HG03354 (cell line): ENCODE results near the gene OSBPL6.
A peak's percentile ranks its signal among the peaks of the same experiment; 100 is the strongest.
"Not testable (repeated sequence)": the region's sequence is repeated elsewhere in the genome, so short reads cannot be mapped to it uniquely, and the experiment has no call there.

Experiments
- ATAC-seq: cut with Tn5 transposase; IDR thresholded peaks from one replicate; pipeline ENCODE4 v1.9.1; 2021; ENCODE audit warnings: mild to moderate bottlenecking; ENCODE audit not compliant: unreplicated experiment, poor library complexity, severe bottlenecking

The OSBPL6 gene

DNA sequence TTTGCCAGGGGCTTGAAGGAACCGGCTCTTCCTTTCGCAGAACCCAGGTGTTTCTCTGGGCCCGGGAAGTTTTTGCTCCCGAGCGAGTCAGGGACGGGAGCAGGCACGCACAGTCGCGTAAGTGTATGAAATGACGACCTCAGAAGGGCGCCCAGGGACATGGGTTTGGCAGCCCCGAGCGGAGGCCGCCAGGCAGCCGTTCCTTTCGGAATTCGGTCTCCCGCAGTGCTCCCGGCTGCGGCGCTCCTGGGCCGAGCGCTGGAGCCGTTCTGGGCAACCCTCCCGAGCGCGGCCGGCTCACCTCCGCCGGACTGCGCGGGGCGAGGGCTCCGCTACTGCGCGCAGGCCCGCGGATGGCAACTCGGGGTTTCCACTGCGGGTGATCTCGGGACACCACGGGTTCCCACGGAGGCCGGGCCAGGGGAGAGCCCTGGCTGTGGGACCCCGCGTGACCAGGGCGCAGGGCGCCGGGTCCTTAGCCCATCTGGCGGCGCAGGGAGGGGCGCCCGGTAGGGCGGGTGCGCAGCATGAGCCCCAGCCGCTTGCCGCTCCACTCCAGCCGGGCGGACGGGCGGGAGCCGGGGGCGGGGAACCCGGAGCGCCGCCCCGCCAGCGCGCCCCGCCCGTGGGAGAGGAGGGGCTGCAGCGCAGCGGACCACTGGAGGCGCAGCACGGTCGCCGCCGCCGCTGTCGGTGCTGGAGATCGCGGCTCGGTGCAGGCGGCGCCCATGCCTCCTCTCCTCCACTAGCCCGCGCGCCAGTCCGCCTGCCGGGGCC is at the start of gene OSBPL6:
OSBPL6 (plus strand) TSS at position 690 of the 777 bp plus-strand sequence. CDS start 111,673 bp downstream, outside the sequence.
- ATAC-seq: peak; percentile 93

- no peak for ATAC-seq
Measured at GRCh38 chr2:178152033-178152432, 42.3 kb upstream of the OSBPL6 start.

DNA sequence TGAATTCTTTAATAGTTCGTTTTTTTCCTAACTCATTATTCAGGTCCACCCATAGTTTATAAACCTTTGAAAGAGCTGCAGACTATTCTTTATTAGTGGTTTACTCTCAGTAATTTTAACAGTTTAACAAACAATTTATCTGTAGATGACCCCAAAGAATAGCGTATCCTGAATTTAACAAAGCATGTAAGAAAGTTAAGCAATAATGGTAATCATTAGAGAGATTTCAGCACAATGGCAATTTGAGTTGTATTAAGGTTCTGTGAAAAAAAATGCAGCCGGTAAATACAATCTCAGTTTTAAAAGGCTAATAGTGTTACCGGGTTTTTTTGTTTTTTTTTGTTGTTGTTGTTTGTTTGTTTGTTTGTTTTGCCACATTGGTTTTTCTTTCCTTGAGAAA is 41.8 kb upstream of the OSBPL6 start:
- ATAC-seq: no peak

- no peak for ATAC-seq
Measured at GRCh38 chr2:178152977-178153376, 41.3 kb upstream of the OSBPL6 start.

DNA sequence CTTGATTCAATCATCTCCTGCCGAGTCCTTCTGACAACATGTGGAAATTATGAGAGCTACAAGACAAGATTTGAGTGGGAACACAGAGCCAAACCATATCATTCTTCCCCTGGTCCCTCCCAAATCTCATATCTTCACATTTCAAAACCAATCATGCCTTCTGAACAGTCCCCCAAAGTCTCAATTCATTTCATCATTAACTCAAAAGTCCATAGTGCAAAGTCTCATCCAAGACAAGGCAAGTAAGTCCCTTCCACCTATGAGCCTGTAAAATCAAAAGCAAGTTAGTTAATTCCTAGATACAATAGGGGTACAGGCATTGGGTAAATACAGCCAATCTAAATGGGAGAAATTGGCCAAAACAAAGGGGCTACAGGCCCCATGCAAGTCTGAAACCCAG is 40.4 kb upstream of the OSBPL6 start:
- not testable (repeated sequence) for ATAC-seq

- ATAC-seq: no peak
Measured at GRCh38 chr2:178155524-178155923, 38.8 kb upstream of the OSBPL6 start.

DNA sequence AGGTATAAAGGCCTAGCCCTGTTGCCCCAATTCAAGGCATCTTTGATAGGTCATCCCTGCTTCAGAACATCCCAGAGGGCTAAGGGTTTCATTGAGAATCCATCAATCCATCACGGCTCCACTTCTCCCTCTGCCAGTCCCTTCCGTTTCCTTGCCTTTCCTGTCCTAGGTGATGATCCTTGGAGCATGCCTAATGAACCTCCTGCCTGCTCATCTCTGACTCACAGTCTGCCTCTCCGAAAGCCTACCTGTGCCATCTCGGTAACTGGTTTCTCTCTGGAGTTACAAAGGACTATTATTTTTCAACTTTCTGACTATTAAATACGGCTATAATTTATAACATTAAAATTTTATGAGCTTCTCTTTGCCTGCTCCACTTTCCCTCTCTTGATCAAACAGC is 36.7 kb upstream of the OSBPL6 start:
- no peak for ATAC-seq

DNA sequence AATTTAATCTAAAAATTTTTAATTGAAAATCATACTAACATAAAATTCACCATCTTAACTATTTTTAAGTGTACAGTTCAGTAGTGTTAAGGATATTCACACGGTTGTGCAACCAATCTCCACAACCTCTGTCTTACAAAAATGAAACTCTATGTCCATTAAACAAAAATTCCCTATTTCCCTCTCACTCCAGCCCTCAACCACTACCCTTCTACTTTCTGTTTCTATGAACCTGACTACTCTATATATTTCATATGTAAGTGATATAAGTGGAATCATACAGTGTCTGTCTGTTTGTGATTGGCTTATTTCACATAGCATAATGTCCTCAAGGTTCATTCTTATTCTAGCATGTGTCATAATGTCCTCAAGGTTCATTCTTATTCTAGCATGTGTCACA is 34.3 kb upstream of the OSBPL6 start:
- ATAC-seq: no peak

GRCh38 chr2:178160601-178161000 is 33.7 kb upstream of the OSBPL6 start:
- no peak for ATAC-seq

DNA sequence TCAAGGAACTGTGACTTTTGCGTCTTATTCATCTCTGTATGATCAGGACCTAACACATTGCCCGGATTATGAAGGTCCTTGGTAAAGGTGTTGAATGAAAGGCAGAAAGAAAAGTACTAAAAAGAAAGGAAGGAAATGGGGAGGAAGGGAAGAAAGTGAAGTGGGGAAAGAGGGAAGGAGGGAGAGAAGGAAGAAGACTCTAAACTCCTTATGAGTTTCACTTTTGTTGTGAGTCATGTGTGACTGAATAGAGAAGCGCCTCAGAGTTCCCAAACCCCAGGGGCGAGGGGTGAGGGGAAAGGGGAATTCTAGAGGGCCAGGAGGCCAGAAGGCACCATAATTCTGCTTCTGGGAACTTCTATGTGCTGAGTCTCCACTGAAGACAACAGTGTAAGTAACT is 30.9 kb upstream of the OSBPL6 start:
- ATAC-seq: no peak

GRCh38 chr2:178163911-178164310 is 30.4 kb upstream of the OSBPL6 start:
- no peak for ATAC-seq

DNA sequence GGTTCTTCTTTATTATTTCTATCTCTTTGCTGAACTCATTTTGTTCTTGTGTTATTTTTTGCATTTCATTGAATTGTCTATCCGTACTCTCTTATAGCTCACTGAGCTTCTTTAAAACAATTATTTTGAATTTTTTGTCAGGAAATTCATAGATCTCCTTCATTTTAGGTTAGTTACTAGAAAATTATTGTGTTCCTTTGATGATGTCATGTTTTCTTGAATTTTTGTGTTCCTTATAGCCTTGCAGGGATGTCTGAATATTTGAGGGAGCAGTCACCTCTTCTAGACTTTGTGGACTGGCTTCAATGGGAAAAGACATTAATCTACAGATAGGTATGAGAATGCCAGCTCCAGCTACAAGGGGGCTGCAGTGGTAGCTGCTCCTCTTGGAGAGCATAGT is 20.7 kb upstream of the OSBPL6 start:
- no peak for ATAC-seq

DNA sequence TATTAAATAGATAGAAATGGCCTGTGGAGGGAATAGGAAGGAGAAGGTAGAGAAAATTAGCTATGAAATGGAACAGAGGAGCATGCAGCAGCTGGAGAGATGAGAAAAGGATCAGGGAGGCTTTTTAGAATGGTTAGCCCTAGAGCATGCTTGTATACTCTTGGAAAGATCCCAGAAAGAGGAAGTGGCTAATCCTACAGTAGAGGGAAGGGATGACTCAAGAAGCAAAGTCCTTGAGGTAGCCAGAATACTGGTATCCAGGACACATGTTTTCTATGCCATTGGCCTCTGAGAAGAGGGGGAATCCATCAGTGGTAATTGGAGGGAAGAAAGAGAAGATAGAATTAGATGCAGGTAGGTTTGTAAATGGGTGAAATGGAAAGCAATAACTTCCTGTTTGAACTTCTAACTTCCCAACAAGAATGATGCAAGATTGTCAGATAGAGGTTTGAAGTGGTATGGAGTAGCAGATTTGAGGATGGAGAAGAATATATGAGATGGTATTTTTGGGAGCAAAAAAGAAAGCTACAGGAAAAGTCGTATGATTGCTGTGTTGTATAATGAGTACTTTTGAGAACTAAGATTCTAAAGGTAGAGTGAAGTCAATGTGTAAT is 17.1 kb upstream of the OSBPL6 start:
- no peak for ATAC-seq

GRCh38 chr2:178180648-178181047 is 13.7 kb upstream of the OSBPL6 start:
- ATAC-seq: not testable (repeated sequence)

- ATAC-seq: no peak
Measured at GRCh38 chr2:178187861-178188260, 6.5 kb upstream of the OSBPL6 start.

DNA sequence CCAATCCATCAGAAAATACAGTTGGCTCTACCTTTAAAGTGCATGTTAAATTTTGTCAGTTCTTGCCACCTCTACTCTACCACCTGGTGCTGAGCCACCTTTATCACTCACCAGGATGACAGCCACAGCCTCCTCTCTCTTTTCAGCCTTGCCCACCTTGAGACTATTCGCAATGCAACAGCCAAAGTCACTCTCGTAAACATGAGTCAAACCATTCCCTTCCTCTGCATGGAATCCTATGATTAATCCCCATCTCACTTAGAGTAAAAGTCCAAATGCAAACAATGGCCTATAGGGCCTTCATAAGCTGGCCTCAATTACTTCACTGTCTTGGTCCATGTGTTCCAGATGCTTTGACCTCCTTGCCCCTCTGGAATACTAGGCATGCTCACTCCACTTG is 5.8 kb upstream of the OSBPL6 start:
- ATAC-seq: no peak

DNA sequence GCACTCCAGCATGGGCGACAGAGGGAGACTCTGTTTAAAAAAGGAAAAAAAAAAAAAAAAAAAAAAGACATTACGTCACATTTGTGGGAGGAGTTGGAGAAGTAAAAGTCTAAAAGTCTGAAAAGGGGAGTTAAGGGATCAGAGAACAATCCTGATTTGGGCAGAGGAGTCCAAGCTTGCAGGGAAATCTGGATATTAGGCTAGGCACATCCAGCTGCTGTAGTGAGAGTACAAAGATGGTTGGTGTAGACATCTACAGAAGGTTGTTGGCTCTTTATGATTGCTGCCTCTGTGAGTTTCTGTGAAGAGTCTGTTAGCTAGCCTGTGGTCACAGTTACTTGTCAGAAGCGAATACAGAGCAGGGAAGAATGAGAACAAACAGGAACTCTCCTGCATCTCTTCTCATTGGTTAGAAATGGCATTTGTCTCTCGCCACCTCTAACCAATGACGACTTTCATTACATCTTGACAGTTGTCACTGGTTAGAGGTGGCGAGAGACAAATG is 3.3 kb upstream of the OSBPL6 start:
- ATAC-seq: no peak

DNA sequence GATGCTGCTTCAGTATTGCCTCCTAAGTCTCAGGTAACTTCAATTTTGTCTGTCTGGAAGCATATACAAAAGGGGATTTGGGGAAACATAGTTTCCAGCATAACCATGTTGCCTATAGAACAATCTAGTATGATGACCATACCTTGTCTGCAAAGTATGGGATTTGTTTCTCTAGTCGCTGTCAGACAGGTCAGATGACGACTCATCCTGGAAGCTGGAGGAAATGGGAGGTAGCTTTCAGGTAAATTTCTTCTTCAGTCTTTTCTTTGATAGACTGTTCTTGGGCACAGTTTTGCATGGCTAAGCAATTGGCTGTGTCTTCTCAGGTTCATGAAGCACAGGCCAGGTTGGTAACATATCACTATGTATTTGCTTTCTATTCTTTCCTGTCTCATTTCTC is 2.8 kb upstream of the OSBPL6 start:
- ATAC-seq: no peak

DNA sequence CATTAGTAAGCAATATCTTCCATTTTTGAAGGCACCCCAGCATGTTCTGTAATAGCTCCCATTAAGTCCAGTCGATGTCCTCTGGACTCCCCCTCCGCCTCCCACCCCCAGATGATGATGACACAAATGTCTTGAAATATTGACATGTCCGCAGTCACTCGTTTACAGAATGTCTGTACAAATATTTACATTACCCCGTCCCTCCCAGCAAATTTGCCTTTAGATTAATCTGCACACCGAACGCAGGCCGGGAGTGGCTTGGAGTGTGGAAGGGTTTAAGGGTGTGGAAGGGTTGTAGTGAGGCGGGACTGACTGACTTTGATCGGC is 853 bp upstream of the OSBPL6 start:
- no peak for ATAC-seq

DNA sequence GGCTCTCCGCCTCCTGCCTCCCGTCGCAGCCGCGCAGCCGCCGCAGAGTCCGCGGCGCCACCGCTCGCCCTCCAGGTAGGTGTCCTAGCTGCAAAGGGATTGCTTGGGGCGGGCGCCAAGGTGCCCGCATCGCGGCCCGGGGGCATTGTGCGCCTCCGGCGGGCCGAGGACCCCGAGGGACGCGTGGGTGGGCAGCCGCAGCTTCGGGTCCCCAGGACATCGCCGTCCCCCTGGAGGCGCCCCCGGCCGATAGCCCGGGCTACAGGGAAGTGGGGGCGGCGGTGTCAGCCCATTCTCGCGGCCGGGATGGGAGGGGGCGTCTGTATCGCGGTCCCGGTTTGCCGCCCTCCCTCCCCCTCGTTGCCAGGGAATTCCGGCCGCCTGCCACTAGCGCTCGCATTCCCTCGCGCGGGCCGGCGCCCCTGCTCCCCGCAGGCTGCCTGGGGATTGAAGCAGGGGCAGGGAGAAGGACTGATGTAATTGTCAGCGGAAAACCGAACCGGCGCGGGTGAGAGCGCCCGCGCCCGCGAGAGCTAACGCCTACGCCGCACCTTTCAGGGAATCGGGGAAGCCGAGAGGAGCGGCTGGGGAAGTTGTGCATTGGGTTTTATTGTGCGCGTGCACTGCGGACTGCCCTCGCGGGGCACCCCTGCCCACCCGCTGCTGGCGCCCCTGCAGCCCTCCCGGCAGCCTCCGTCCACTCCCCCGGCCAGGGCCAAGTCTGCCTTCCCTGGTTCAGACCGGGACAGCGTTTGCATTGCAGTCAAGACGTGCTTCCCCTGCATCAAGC is 483 bp downstream of the OSBPL6 start:
- peak; percentile 17 for ATAC-seq
